ENCODE data around the gene PTPRK.

Gene PTPRK

GRCh38 chr6:128512296-128512695 is 8.1 kb downstream of the PTPRK start:
- H3K9ac ChIP-seq (ENCODE audit: low read length), result no peak overlapping the region
- no peak overlapping the region for H3K4me3 ChIP-seq (ENCODE audit: low read length)
- no peak overlapping the region for H2AFZ ChIP-seq (ENCODE audit: low read depth, low read length)
- TF ChIP-seq EZH2phosphoT487 (IDR thresholded peaks at IDR 0.05; ENCODE audit: low read depth), result no peak
- TF ChIP-seq CTCF (IDR thresholded peaks at IDR 0.05; ENCODE audit: low read depth, low read length), result no peak
- H3K79me2 ChIP-seq (ENCODE audit: low read length), result no peaks in the 10 kb centered on the region
- H3K36me3 ChIP-seq (replicated peaks; ENCODE audit: low read depth, low read length), result no peaks in the 10 kb centered on the region
- 0 out of 2 replicates have a peak, but pooled peaks cover 7% of the 10 kb centered on the region for H3K4me1 ChIP-seq (ENCODE audit: low read length)
- H4K20me1 ChIP-seq (ENCODE audit: insufficient read depth, low read length), result no peaks in the 10 kb centered on the region
- H3K27me3 ChIP-seq (ENCODE audit: low read depth, low read length), result no peaks in the 10 kb centered on the region
- H3K27ac ChIP-seq (ENCODE audit: low read length), result no peak overlapping the region
- no peaks in the 10 kb centered on the region for H3K9me3 ChIP-seq (ENCODE audit: insufficient read depth, low read length)
- no peak overlapping the region for H3K4me2 ChIP-seq (ENCODE audit: low read length)

GRCh38 chr6:128511506-128511905 is 8.9 kb downstream of the PTPRK start:
- Histone ChIP-seq H3K36me3 (replicated peaks; ENCODE audit: low read depth, low read length) (no peaks in the 10 kb centered on the region), H3K9ac (ENCODE audit: low read length) (no peak overlapping the region), H3K27me3 (ENCODE audit: low read depth, low read length) (no peaks in the 10 kb centered on the region), H3K4me1 (ENCODE audit: low read length) (0 out of 2 replicates have a peak, but pooled peaks cover 7% of the 10 kb centered on the region), H3K27ac (ENCODE audit: low read length) (no peak overlapping the region), H2AFZ (ENCODE audit: low read depth, low read length) (no peak overlapping the region), H3K4me3 (ENCODE audit: low read length) (no peak overlapping the region), H4K20me1 (ENCODE audit: insufficient read depth, low read length) (no peaks in the 10 kb centered on the region), H3K4me2 (ENCODE audit: low read length) (no peak overlapping the region), H3K9me3 (ENCODE audit: insufficient read depth, low read length) (no peaks in the 10 kb centered on the region), H3K79me2 (ENCODE audit: low read length) (no peaks in the 10 kb centered on the region)
- TF ChIP-seq EZH2phosphoT487 (IDR thresholded peaks at IDR 0.05; ENCODE audit: low read depth) (no peak), CTCF (IDR thresholded peaks at IDR 0.05; ENCODE audit: low read depth, low read length) (no peak)

- Histone ChIP-seq H2AFZ (ENCODE audit: low read depth, low read length) (no peak overlapping the region), H3K4me3 (ENCODE audit: low read length) (no peak overlapping the region), H4K20me1 (ENCODE audit: insufficient read depth, low read length) (no peaks in the 10 kb centered on the region), H3K9ac (ENCODE audit: low read length) (no peak overlapping the region), H3K79me2 (ENCODE audit: low read length) (no peaks in the 10 kb centered on the region), H3K9me3 (ENCODE audit: insufficient read depth, low read length) (no peaks in the 10 kb centered on the region), H3K27ac (ENCODE audit: low read length) (no peak overlapping the region), H3K27me3 (ENCODE audit: low read depth, low read length) (no peaks in the 10 kb centered on the region), H3K36me3 (replicated peaks; ENCODE audit: low read depth, low read length) (no peaks in the 10 kb centered on the region), H3K4me2 (ENCODE audit: low read length) (no peak overlapping the region), H3K4me1 (ENCODE audit: low read length) (0 out of 2 replicates have a peak, but pooled peaks cover 7% of the 10 kb centered on the region)
- TF ChIP-seq EZH2phosphoT487 (IDR thresholded peaks at IDR 0.05; ENCODE audit: low read depth), result no peak
- no peak for TF ChIP-seq CTCF (IDR thresholded peaks at IDR 0.05; ENCODE audit: low read depth, low read length)
Observed at GRCh38 chr6:128509709-128510108, 10.7 kb downstream of the PTPRK start.

GRCh38 chr6:128508588-128509296 is 11.7 kb downstream of the PTPRK start:
- no peaks in the 10 kb centered on the region for H3K9me3 ChIP-seq (ENCODE audit: insufficient read depth, low read length)
- H3K4me1 ChIP-seq (ENCODE audit: low read length), result 0 out of 2 replicates have a peak, but pooled peaks cover 7% of the 10 kb centered on the region
- no peak for TF ChIP-seq CTCF (IDR thresholded peaks at IDR 0.05; ENCODE audit: low read depth, low read length)
- TF ChIP-seq EZH2phosphoT487 (IDR thresholded peaks at IDR 0.05; ENCODE audit: low read depth), result no peak
- H3K27me3 ChIP-seq (ENCODE audit: low read depth, low read length), result no peaks in the 10 kb centered on the region
- no peak overlapping the region for H2AFZ ChIP-seq (ENCODE audit: low read depth, low read length)
- no peak overlapping the region for H3K4me2 ChIP-seq (ENCODE audit: low read length)
- H3K79me2 ChIP-seq (ENCODE audit: low read length), result no peaks in the 10 kb centered on the region
- no peak overlapping the region for H3K27ac ChIP-seq (ENCODE audit: low read length)
- H3K4me3 ChIP-seq (ENCODE audit: low read length), result no peak overlapping the region
- no peak overlapping the region for H3K9ac ChIP-seq (ENCODE audit: low read length)
- no peaks in the 10 kb centered on the region for H4K20me1 ChIP-seq (ENCODE audit: insufficient read depth, low read length)
- no peaks in the 10 kb centered on the region for H3K36me3 ChIP-seq (replicated peaks; ENCODE audit: low read depth, low read length)

Measured in OCI-LY3 (cell line).